AG04449 (cell line): ENCODE data around the gene CHRNA3.
"Not testable (repeated sequence)": the region's sequence is repeated elsewhere in the genome, so short reads cannot be mapped to it uniquely, and the experiment has no call there.

Experiments used
- CTCF ChIA-PET: fragments of 350-600 bp; formaldehyde crosslinking; extraction: SDS; loops from one replicate; lab custom pipeline; 2021; ENCODE audit warnings: antibody characterized with exemption; lab: Yijun Ruan, JAX
- POLR2A ChIA-PET: fragments of 400-600, 350-600 bp; formaldehyde crosslinking; extraction: SDS; loops from one replicate; lab custom pipeline; 2020; ENCODE audit warnings: antibody characterized with exemption, inconsistent platforms; lab: Yijun Ruan, JAX
- DNase-seq: peaks from one replicate; pipeline ENCODE4 v3.0.0-alpha.2; 2010; ENCODE audit warnings: low read depth, low spot score
- H3K4me3 ChIP-seq: 2 replicates; pipeline ENCODE4 v1.5.1; 2011; ENCODE audit warnings: low read depth, mild to moderate bottlenecking, control low read depth, low read length
- CTCF ChIP-seq: IDR thresholded peaks from one replicate; pipeline ENCODE4 v1.5.1; 2011; ENCODE audit warnings: mild to moderate bottlenecking, moderate library complexity, low read length, control low read depth, inconsistent platforms; ENCODE audit not compliant: insufficient read depth; ENCODE audit errors: missing control alignments

The CHRNA3 gene

GRCh38 chr15:78563092-78563491 lies 57.7 kb downstream of the CHRNA3 start:
- CTCF ChIA-PET = interaction anchor here (0.9 kb wide), 1 partner anchor 12 kb away, joined by 3 read pairs; no protein-coding TSS in a partner anchor
- POLR2A ChIA-PET = no interaction called here

GRCh38 chr15:78561490-78561889 lies 59.3 kb downstream of the CHRNA3 start:
- CTCF ChIA-PET = no interaction called here
- DNase-seq = no peak
- H3K4me3 ChIP-seq = no peak overlapping the region
- POLR2A ChIA-PET = no interaction called here
- no peak for TF ChIP-seq CTCF

More at GRCh38 chr15:78563092-78563491, 57.7 kb downstream of the CHRNA3 start:
- no peak overlapping the region for H3K4me3 ChIP-seq
- DNase-seq = no peak
- TF ChIP-seq CTCF = no peak

GRCh38 chr15:78560201-78560600 lies 60.6 kb downstream of the CHRNA3 start:
- POLR2A ChIA-PET, DNase-seq, H3K4me3 ChIP-seq: not testable (repeated sequence)
- CTCF ChIA-PET = interaction anchor here (1.2 kb wide), 1 partner anchor 12 kb away, joined by 7 read pairs; no protein-coding TSS in a partner anchor

GRCh38 chr15:78552597-78552996 lies 68.2 kb downstream of the CHRNA3 start:
- DNase-seq = no peak
- H3K4me3 ChIP-seq = no peak overlapping the region
- CTCF ChIA-PET = interaction anchor here (1.8 kb wide), 1 partner anchor 13 kb away, joined by 7 read pairs; the partner anchor contains the start of gene CHRNA5
- TF ChIP-seq CTCF = no peak
- POLR2A ChIA-PET = no interaction called here

- no peak for TF ChIP-seq CTCF
- no peak overlapping the region for H3K4me3 ChIP-seq
- DNase-seq = no peak
- ChIA-PET CTCF (interaction anchor here (0.6 to 1.8 kb wide), 2 partner anchors 11 to 14 kb away, joined by 3 to 7 read pairs; partner anchors contain the start of gene CHRNA5), POLR2A (no interaction called here)
These were observed 68.9 kb downstream of the CHRNA3 start for GRCh38 chr15:78551902-78552301.

- POLR2A ChIA-PET = no interaction called here
These were observed 70.0 kb downstream of the CHRNA3 start for GRCh38 chr15:78550815-78551214.

More at GRCh38 chr15:78550815-78551214, 70.0 kb downstream of the CHRNA3 start:
- TF ChIP-seq CTCF = no peak
- CTCF ChIA-PET = interaction anchor here (1.5 to 1.8 kb wide), 2 partner anchors 15 to 89 kb away, joined by 4 to 7 read pairs; partner anchors contain the start of gene CHRNA5
- H3K4me3 ChIP-seq = no peak overlapping the region
- DNase-seq = no peak
